GM20000 (cell line): ENCODE results near the gene PYGM.

Experiments
- DNase-seq: peaks from one replicate; pipeline ENCODE4 v3.0.0; 2012; ENCODE audit warnings: low spot score
- TF ChIP-seq, protein P1 (sequence below): IDR thresholded peaks from 2 replicates; pipeline ENCODE4 v1.5.1; 2012; ENCODE audit warnings: mild to moderate bottlenecking, control low read depth; ENCODE audit errors: extremely low read depth, missing control alignments

Gene PYGM

DNA sequence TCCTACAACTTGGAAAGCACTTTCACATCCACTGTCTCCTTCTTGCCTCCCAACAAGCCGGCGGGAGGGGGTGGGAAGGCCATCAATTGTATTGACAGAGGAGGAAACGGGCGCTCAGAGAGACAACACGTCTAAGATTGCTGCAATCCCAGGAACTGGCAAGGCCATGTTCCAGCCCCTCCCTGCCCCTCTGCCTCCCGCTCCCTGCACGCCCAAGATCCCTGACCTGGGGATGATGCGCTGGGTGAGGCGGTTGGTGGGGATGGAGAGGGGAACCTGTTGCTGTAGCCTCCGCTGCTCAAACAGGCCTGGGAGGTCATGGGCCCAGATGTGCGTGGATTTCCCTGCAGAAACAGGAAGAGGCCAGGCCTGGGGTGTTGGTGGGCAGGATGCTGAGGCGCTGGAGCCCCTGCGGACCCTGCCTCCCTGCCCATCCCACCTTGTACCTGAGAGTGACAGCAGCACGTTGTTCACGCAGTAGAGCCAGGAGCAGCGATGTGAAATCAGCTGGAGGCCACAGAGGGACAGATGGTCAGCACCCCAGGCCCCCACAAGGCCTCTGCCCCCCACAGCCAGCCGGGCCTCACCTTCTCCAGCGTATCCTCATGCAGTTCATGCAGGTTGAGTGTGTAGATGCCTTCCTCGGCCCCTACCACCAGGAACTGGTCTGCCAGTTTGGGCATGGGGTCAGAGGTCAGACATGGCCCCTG is 36.4 kb upstream of the PYGM start:
- DNase-seq = no peak
- TF ChIP-seq, protein P1, sequence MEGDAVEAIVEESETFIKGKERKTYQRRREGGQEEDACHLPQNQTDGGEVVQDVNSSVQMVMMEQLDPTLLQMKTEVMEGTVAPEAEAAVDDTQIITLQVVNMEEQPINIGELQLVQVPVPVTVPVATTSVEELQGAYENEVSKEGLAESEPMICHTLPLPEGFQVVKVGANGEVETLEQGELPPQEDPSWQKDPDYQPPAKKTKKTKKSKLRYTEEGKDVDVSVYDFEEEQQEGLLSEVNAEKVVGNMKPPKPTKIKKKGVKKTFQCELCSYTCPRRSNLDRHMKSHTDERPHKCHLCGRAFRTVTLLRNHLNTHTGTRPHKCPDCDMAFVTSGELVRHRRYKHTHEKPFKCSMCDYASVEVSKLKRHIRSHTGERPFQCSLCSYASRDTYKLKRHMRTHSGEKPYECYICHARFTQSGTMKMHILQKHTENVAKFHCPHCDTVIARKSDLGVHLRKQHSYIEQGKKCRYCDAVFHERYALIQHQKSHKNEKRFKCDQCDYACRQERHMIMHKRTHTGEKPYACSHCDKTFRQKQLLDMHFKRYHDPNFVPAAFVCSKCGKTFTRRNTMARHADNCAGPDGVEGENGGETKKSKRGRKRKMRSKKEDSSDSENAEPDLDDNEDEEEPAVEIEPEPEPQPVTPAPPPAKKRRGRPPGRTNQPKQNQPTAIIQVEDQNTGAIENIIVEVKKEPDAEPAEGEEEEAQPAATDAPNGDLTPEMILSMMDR = no peak

DNA sequence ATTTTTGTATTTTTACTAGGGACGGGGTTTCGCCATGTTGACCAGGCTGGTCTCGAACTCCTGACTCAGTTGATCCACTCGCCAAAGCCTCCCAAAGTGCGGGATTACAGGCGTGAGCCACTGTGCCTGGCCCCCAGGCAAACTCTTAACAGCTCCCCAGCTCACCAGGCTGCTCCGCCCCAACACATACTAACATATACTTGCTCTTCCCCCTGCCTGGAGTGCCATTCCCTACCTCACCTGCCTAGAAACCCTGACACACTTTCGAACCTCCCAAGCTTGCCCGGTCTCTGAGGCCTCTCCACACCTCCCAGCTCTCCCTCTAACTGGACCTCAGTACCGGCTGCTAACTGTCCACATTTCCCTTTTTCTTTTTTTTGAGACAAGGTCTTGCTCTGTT is 34.8 kb upstream of the PYGM start:
- TF ChIP-seq, protein P1 = no peak
- no peak for DNase-seq

DNA sequence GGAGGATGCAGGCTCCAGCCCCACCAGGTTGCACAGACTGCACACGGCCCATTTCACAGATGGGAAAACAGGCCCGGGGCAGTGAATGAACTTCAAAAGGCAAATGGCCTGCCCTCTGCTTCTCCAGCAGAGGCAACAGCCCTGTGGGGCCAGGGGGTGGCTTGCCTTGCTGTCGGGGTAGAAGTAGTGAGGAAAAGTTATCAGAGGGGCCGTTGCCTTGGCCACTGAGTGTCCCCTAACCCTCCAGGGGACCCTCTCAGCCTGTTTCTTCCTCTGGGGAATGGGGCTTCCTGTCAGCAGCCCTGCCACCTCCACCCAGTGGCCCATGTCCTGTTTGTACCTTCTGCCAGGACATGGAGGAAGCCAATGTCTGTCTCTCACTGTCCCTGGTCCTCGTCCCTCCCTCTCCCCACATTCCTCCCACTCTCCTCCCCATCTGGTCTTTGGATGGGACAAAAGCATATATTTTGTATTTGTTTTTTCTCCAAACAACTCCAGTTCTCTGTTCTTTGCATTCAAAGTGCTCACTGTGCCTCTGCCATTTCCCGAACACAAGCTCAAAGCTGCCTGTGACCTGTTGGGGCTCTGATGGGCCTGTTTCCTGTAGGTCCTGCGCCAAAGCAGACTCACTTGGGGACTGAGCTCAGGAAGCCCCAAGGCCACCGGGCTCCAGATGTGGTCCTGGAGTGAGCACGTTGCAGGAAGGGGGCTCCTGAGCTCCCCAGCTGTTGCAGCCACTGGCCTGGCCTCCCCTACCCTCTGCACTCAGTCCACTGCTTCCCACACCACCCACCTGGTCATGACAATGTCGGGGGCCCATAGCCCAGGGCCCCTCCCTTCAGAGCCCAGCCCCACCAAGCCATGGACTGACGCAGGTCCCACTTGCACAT is 33.7 kb upstream of the PYGM start:
- TF ChIP-seq, protein P1 = no peak
- DNase-seq = no peak

DNA sequence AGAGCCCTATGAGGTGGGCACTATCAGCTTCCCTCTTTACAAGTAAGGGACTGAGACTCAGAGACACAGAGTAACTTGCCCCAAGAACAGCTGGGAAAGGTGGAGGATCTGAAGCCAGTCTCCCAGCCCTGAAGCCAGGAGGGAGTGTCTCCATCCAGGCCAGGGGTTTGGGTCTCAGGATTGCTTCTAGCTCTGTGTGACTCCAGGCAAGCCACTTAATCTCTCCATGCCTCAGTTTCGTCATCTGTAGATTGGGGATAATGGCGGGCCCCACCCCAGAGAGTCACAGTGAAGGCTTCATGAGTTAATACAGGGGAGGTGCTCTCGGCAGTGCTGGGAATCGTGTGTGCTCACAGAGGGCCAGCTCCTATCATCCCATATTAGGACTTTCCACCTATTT is 32.7 kb upstream of the PYGM start:
- TF ChIP-seq, protein P1 = no peak
- no peak for DNase-seq

DNA sequence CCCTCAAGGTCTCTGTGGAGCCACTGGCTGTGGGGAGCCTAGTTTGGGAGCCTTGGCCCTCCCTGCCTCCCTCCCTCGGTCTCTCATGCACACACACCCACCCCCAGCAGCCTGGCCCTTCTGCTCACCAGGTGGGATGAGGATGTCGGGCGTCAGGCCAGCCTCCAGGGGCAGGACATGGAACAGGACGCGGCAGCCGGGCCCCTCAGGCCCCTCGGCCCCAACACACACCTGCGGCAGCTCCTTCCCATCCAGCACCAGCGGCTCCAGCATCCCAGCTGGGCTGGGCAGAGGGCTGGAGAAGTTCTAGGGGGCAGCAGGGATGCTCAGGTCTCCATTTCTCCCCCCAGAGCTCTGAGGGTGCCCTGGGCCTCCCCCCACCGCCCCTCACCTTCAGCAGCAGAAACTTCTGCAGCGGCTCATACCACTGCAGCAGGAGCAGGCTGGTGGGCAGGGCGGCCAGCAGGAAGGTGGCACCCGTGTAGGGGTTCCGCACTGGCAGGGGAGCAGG is 32.1 kb upstream of the PYGM start:
- DNase-seq = no peak
- TF ChIP-seq, protein P1 = no peak

DNA sequence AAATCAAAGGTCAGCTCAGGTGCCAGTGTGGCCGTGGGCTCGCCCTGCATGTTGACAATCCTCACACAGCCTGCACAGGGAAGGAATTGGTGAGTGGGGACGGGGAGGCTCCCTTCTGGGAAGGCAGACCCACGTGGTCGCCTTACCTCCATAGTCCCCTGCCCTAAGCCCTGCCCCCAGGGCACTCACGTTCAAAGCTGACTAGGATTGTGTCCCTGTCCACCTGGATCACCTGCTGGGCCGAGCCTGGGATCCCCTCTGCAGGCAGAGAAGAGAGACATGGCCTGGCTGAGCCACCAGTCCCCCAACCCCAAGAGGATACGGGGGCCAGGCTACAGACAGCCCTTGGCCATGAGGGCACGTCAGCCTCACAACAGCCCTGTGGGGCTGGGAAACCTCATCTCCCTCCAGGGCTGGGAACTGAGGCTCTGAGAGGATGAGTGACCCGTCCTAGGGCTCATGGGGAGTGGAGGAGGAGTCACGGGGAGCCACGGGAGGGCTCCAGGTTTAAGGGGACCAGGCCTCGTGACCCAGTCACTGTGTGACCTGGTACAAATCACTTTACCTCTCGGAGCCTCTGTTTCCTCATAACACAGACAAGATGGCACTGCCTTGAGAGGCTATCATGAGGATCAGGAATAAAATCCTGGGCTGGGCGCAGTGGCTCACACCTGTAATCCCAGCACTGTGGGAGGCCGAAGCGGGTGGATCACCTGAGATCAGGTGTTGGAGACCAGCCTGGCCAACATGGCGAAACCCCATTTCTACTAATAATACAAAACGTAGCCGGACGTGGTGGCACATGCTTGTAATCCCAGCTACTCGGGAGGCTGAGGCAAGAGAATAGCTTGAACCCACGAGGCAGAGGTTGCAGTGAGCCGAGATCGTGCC is 30.7 kb upstream of the PYGM start:
- TF ChIP-seq, protein P1 = no peak
- DNase-seq = no peak
